ENCODE results near the gene TNIK.
"Not testable (repeated sequence)": the region's sequence is repeated elsewhere in the genome, so short reads cannot be mapped to it uniquely, and the experiment has no call there.

Gene TNIK

GRCh38 chr3:171156401-171157010, 303.7 kb downstream of the TNIK start:
- no peak for DNase-seq

- no peak for DNase-seq
Observed at GRCh38 chr3:171155122-171155700, 305.0 kb downstream of the TNIK start.

GRCh38 chr3:171150945-171151344, 309.3 kb downstream of the TNIK start:
- no peak for DNase-seq

GRCh38 chr3:171149526-171150116, 310.6 kb downstream of the TNIK start:
- DNase-seq: no peak

GRCh38 chr3:171145798-171146197, 314.4 kb downstream of the TNIK start:
- no peak for DNase-seq

DNA sequence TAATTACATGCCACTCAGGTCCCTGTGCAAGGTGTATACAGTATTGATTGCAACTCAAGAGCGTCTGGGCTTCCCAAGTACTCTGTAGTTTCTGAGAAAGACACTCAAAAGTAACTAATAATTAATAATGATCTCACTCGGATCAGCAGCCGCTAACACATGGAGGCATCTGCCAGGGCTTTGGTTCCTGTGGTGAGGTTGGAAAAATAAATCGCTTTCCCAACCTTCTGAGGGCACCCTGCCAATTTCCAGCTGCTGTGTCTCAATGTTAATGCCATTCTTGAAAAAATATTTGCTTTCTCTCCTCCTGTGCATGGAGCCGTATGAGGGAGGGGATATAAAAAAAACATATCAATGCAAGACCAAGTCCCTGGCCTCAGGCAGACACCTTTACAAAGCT, 317.2 kb downstream of the TNIK start:
- no peak for DNase-seq

DNA sequence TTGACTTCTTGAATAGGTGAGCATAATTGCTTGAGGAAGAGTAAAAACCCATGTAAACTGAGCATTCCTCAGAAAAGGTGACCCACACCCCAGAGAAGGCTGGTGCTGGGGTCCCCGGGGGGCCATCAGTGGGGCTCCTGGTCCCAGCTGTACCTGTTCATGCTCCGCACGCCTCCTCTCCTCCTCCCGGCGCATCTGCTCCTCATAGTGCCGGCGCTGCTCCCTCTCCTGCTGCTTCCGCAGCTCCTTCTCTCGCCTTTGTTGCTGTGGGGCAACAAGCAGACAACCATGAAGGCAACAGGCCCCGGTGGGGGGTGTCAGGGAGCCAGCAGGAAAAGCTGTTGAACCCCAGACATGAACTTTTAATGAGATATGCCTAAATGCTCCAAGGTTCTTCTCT, 320.0 kb downstream of the TNIK start:
- no peak for DNase-seq

DNA sequence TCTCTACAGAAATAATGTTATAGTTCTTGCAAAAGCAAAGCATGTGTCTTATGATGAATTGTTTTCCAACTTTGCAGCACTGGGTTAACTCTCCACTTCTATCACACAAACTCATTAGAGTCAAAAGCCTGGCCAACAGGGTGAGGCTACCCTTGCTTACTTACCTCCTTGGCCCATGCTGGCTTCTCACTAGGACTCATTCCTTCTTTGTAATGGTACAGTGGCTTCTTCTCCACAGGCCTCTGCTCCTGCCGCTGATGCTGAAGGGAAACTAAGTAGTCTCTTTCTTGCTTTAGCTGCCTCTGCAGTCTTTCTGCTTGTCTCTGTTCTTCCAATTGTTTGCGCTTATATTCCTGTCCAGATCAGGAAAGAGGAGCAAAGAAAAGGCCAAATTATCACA, 322.2 kb downstream of the TNIK start:
- DNase-seq: no peak

- DNase-seq: no peak
Observed at GRCh38 chr3:171135549-171135948, 324.7 kb downstream of the TNIK start.

- DNase-seq: no peak
Observed at GRCh38 chr3:171133796-171134569, 326.2 kb downstream of the TNIK start.

GRCh38 chr3:171133337-171133736, 326.9 kb downstream of the TNIK start:
- no peak for DNase-seq

- no peak for DNase-seq
Observed at GRCh38 chr3:171132873-171133272, 327.3 kb downstream of the TNIK start.

- DNase-seq: no peak
Observed at GRCh38 chr3:171129827-171130226, 330.4 kb downstream of the TNIK start.

- DNase-seq: no peak
Observed at GRCh38 chr3:171127611-171128010, 332.6 kb downstream of the TNIK start.

GRCh38 chr3:171126478-171127209, 333.6 kb downstream of the TNIK start:
- no peak for DNase-seq

GRCh38 chr3:171125010-171125409, 335.2 kb downstream of the TNIK start:
- DNase-seq: no peak

DNA sequence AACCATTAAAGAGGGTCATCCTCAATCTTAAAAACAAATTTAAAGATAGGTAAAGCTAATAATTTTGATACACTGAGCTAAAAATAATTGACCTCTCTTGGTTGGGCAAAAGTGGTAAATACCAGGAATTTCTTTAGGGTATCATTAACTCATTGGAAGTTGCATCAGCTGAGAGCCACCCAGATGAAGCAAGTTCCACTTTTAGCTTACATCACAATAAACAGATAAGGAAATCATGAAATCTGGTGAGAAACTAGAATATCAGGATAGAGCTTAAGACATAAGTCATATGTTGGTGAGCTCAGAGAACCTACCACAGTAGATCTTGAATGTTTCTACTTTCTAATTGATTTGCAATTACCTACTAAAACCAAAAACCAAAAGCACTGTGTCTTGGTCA, 336.3 kb downstream of the TNIK start:
- no peak for DNase-seq

DNA sequence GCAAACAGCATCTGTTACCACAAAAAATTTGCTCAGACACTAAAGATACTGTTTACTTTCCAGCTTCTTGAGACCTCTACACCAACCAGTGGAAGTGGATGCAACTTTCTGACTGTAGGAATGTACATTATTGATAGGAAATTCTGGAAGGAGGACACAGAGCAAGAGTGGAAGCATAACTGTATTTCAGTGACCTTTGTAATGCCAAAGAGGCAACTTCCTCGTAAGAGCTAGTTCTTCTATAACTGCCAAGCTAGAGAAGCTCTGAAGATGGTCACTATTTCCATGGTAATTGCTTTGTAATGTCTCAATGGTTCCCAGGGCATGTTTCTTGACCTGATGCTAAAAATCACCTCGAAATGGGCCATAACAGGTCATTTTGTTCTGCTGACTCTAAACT, 337.3 kb downstream of the TNIK start:
- DNase-seq: no peak

DNA sequence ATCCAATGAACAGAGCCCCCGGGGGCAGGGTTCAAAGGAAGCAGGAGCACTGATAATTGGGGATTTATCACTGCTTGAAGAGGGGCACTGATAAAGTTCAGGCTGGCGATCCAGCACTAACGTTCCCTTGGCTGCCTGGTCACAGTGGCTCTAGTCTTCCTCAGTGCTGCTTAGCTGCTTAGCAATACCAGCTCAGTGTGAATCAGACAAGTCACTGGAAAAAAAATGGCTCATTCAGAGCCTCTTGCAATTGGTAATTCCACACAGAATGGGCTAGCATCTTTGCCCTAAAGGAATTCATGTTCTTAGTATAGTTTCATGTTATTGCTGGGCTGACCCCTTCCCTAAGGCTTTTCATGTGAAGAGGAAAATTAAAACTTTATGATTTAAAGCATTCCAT, 338.0 kb downstream of the TNIK start:
- no peak for DNase-seq

DNA sequence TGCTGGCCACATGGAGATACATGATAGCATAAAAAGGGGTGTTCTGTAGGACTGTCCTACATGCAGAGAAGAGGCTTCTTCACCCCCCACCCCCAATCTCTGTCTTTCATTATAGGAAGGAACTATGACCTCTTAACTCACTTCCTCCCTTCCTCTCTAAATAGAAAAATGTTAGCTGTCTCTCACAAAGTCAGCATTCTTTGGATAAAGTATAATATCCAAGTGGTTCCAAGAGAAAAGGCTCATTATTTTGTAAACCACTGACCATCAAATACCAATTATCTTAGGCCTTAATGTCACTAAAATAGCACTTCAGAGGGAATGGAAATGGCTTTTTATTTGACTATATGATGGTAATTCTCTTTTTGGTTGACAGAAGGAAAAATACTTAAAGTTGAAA, 338.4 kb downstream of the TNIK start:
- DNase-seq: no peak

DNA sequence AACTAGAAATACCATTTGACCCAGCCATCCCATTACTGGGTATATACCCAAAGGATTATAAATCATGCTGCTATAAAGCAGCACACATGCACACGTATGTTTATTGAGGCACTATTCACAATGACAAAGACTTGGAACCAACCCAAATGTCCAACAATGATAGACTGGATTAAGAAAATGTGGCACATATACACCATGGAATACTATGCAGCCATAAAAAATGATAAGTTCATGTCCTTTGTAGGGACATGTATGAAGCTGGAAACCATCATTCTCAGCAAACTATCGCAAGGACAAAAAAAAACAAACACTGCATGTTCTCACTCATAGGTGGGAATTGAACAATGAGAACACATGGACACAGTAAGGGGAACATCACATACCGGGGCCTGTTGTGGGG, 340.8 kb downstream of the TNIK start:
- DNase-seq: not testable (repeated sequence)

DNA sequence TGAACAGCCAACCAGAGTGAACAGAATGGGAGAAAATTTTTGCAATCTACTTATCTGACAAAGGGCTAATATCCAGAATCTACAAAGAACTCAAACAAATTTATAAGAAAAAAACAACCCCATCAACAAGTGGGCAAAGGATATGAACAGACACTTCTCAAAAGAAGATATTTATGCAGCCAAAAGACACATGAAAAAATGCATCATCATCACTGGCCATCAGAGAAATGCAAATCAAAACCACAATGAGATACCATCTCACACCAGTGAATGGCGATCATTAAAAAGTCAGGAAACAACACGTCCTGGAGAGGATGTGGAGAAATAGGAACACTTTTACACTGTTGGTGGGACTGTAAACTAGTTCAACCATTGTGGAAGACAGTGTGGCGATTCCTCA, 341.2 kb downstream of the TNIK start:
- not testable (repeated sequence) for DNase-seq

- DNase-seq: no peak
Observed at GRCh38 chr3:171116824-171117395, 343.3 kb downstream of the TNIK start.
